Lower leg skin (tissue), 3 donors: ENCODE data around the gene GNL3L.
"Not testable (repeated sequence)": the region's sequence is repeated elsewhere in the genome, so short reads cannot be mapped to it uniquely, and the experiment has no call there.

Experiments
- POLR2A ChIP-seq, 2 donors: fragments of 450-650 bp; IDR thresholded peaks; one replicate each; pipeline ENCODE4 v1.6.1; 2016 to 2017; ENCODE audit warnings: antibody characterized with exemption in 2 of 2, mild to moderate bottlenecking in 1 of 2, moderate library complexity in 1 of 2
- TF ChIP-seq, protein P1 (sequence below), 3 donors: fragments of 450-650 bp; IDR thresholded peaks; one replicate each; pipeline ENCODE4 v1.5.1; 2016; ENCODE audit warnings: antibody characterized with exemption in 3 of 3, mild to moderate bottlenecking in 3 of 3, moderate library complexity in 2 of 3

DNA sequence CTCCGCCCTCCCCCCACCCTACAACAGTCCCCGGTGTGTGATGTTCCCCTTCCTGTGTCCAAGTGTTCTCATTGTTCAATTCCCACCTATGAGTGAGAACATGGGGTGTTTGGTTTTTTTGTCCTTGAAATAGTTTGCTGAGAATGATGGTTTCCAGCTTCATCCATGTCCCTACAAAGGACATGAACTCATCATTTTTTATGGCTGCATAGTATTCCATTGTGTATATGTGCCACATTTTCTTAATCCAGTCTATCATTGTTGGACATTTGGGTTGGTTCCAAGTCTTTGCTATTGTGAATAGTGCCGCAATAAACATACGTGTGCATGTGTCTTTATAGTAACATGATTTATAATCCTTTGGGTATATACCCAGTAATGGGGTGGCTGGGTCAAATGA, 12.2 kb downstream of the GNL3L start:
- TF ChIP-seq, protein P1, sequence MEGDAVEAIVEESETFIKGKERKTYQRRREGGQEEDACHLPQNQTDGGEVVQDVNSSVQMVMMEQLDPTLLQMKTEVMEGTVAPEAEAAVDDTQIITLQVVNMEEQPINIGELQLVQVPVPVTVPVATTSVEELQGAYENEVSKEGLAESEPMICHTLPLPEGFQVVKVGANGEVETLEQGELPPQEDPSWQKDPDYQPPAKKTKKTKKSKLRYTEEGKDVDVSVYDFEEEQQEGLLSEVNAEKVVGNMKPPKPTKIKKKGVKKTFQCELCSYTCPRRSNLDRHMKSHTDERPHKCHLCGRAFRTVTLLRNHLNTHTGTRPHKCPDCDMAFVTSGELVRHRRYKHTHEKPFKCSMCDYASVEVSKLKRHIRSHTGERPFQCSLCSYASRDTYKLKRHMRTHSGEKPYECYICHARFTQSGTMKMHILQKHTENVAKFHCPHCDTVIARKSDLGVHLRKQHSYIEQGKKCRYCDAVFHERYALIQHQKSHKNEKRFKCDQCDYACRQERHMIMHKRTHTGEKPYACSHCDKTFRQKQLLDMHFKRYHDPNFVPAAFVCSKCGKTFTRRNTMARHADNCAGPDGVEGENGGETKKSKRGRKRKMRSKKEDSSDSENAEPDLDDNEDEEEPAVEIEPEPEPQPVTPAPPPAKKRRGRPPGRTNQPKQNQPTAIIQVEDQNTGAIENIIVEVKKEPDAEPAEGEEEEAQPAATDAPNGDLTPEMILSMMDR (IDR thresholded peaks at IDR 0.05): not testable (repeated sequence)
- not testable (repeated sequence) for TF ChIP-seq POLR2A (IDR thresholded peaks at IDR 0.05)
